Activated naive CD8-positive, alpha-beta T cell treated with anti-CD3 and anti-CD28 coated beads, Interleukin-2, amount 50 U/mL, for 24 hours (primary cell): ENCODE measurements around the gene RAB40B.
A peak's percentile ranks its signal among the peaks of the same experiment; 100 is the strongest.

Source experiments
- ATAC-seq: fragments of 150-1000 bp; cut with Tn5 transposase; one replicate; pipeline ENCODE4 v1.10.0; 2021
- DNase-seq: peaks from one replicate; pipeline ENCODE4 v3.0.0; 2021
- H3K27ac Mint-ChIP-seq: one replicate; pipeline ENCODE4 v1.8.0; 2021; ENCODE audit warnings: mild to moderate bottlenecking, mixed read lengths
- H3K27me3 Mint-ChIP-seq: one replicate; pipeline ENCODE4 v1.8.0; 2021; ENCODE audit warnings: mixed read lengths
- H3K36me3 Mint-ChIP-seq: one replicate; pipeline ENCODE4 v1.8.0; 2021; ENCODE audit warnings: low read depth, mixed read lengths
- H3K4me1 Mint-ChIP-seq: one replicate; pipeline ENCODE4 v1.8.0; 2021; ENCODE audit warnings: mixed read lengths
- H3K4me3 Mint-ChIP-seq: one replicate; pipeline ENCODE4 v1.8.0; 2021; ENCODE audit warnings: mild to moderate bottlenecking, moderate library complexity, mixed read lengths
- H3K9me3 Mint-ChIP-seq: one replicate; pipeline ENCODE4 v1.8.0; 2021; ENCODE audit warnings: mixed read lengths

RAB40B gene

DNA sequence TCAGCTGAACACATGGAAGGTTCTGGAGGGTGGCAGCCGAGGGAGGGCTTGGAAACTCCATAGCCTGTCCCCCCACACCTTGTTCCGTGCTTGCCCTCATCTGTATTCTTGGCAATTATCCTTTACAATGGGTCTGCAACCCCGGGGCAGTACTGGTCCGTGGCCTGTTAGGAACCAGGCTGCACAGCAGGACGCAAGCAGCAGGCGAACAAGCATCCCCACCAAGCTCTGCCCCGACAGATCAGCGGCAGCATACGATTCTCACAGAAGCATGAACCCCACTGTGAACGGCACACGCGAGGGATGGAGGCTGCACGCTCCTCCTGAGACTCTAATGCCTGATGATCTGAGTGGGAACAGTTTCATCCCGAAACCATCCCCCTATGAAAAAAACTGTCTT, 56.5 kb downstream of the RAB40B start:
- Mint-ChIP-seq H3K4me3 (no peak overlapping the region), H3K4me1 (peaks cover 30% of the 10 kb centered on the region), H3K27ac (no peak overlapping the region), H3K36me3 (peaks cover 55% of the 10 kb centered on the region), H3K9me3 (peaks cover 5% of the 10 kb centered on the region), H3K27me3 (no peaks in the 10 kb centered on the region)
- ATAC-seq (no peak), DNase-seq (no peak)

DNA sequence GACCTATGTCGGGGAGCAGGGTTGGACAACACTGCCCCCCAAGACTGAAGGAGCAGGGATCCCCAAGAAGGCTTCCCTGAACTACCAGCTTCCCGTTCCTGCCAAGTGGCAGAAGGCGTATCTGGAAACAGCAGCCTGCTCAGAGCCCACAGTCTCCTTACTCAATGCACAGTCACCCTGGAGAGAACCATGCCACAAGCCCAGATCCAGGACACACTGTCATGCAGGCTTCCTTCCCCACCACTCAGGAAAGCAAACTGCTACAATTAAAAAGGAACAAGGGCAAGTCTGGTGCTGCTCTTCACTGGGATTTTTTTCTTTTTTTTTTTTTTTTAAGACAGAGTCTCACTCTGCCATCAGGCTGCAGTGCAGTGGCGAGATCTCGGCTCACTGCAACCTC, 58.5 kb downstream of the RAB40B start:
- no peaks in the 10 kb centered on the region for H3K27me3 Mint-ChIP-seq
- H3K9me3 Mint-ChIP-seq, result peaks cover 5% of the 10 kb centered on the region
- ATAC-seq (no peak), DNase-seq (no peak)
- peaks cover 12% of the 10 kb centered on the region for H3K4me1 Mint-ChIP-seq
- peaks cover 46% of the 10 kb centered on the region for H3K36me3 Mint-ChIP-seq
- H3K4me3 Mint-ChIP-seq, result no peak overlapping the region
- H3K27ac Mint-ChIP-seq, result no peak overlapping the region

DNA sequence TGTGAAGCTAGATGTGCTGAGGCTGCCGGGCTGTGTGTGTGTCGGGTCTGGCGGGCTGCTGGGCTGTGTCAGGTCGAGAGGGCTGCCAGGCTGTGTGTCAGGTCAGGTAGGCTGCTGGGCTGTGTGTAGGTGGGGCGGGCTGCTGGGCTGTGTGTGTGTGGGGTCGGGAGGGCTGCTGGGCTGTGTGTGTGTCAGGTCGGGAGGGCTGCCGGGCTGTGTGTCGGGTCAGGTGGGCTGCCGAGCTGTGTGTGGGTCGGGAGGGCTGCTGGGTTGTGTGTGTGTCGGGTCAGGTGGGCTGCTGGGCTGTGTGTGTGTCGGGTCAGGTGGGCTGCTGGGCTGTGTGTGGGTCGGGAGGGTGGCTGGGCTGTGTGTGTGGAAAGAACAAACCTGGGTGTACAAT, 58.9 kb downstream of the RAB40B start:
- Mint-ChIP-seq H3K36me3 (peaks cover 49% of the 10 kb centered on the region), H3K9me3 (peaks cover 5% of the 10 kb centered on the region), H3K4me3 (no peak overlapping the region), H3K27me3 (no peaks in the 10 kb centered on the region), H3K4me1 (peaks cover 14% of the 10 kb centered on the region), H3K27ac (no peak overlapping the region)
- ATAC-seq (no peak), DNase-seq (no peak)

DNA sequence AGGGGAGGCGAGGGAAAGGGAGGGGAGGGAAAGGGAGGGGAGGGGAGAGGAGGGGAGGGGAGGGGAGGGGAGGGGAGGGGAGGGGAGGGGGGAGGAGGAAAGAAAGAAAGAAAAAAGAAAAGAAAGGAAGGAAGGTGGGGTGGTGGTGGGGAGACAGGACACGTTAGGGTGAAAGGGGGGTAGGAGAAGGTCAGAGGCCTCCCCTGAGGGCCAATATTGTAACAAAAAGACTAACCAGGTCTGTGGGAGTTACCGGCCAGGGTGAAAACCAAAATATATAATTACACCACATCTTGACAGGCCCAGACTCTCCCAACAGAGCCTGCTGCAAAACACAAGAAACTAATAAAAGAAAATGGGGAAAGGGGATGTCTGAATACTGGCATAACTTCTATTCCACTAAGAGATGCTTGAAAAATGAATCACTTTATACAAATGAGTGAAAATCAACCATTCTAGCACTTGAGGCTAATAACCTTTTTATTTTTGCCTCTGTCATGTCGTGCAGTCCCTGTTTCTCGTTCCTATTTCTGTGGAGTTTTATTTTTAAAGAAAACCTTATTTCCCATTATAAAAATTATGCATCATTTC, 60.2 kb downstream of the RAB40B start:
- Mint-ChIP-seq H3K9me3 (peaks cover 5% of the 10 kb centered on the region), H3K27ac (no peak overlapping the region), H3K4me3 (no peak overlapping the region), H3K27me3 (no peaks in the 10 kb centered on the region), H3K4me1 (peaks cover 22% of the 10 kb centered on the region), H3K36me3 (peaks cover 47% of the 10 kb centered on the region)
- DNase-seq (no peak), ATAC-seq (no peak)

DNA sequence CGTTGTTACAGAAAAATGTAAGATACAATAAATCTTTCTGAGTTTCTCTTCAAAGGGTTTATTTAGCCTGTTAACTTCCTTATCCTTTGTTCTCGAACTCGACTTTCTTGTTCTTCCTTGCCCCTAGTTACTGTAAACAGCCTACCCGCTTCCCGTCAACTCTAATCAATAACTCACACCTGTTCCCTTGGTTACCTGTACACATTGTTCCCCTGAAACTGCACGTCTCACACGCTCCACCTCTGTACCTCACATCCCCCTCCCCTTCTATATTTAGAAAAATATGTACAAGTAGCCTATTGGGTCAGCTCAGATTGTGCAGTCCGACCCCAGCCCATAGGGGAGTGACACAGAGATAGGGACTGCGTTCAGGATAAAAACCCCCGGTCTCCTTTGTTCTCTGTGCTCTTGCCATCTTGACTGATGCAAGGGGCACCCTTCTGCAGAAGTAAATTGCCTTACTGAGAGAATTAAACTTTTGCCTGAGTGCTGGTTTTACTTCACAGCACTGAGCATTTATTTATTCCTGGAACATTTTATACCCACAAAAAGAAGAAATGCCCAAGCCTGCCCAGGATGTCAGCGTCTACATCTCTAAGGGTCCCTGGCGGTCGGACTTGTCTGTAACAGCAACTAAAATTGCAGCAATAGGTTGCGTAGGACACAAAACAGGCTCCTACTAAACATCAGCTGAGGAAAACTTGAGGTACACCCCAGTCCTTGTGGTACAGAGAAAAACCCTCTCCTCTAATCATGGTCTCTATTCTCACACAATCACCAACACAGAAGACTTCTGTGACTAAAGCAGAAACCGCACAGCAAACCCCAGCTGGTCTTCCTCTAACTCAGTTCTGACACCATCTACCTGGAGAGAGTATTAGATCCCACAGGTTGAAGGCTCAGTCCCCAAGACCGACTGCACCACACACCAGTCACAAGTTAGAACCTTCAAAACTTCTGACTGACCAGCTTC, 61.6 kb downstream of the RAB40B start:
- peaks cover 26% of the 10 kb centered on the region for H3K4me1 Mint-ChIP-seq
- H3K36me3 Mint-ChIP-seq, result peaks cover 38% of the 10 kb centered on the region
- peak overlapping the region; percentile 3 for H3K27ac Mint-ChIP-seq
- no peak for ATAC-seq
- no peak for DNase-seq
- peaks cover 5% of the 10 kb centered on the region for H3K9me3 Mint-ChIP-seq
- H3K4me3 Mint-ChIP-seq, result no peak overlapping the region
- no peaks in the 10 kb centered on the region for H3K27me3 Mint-ChIP-seq

DNA sequence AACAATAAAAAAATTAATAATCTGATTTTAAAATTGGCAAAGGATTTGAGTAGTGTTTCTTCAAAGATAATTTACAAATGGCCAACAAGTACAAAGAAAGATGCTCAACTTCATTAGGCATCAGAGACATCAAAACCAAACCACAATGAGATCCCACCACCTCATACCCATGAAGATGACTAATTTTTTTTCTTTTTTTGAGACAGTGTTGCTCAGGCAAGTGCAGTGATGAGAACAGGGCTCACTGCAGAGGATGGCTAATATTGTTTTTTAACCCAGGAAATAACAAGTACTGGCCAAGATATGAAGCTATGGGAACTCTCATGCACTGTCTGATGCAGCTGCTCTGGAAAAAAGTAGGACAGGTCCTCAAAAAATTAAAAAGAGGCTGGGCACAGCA, 65.2 kb downstream of the RAB40B start:
- peaks cover 5% of the 10 kb centered on the region for H3K9me3 Mint-ChIP-seq
- peaks cover 19% of the 10 kb centered on the region for H3K4me1 Mint-ChIP-seq
- no peak for ATAC-seq
- H3K36me3 Mint-ChIP-seq, result peaks cover 34% of the 10 kb centered on the region
- H3K27ac Mint-ChIP-seq, result no peak overlapping the region
- no peak for DNase-seq
- no peaks in the 10 kb centered on the region for H3K27me3 Mint-ChIP-seq
- H3K4me3 Mint-ChIP-seq, result no peak overlapping the region

DNA sequence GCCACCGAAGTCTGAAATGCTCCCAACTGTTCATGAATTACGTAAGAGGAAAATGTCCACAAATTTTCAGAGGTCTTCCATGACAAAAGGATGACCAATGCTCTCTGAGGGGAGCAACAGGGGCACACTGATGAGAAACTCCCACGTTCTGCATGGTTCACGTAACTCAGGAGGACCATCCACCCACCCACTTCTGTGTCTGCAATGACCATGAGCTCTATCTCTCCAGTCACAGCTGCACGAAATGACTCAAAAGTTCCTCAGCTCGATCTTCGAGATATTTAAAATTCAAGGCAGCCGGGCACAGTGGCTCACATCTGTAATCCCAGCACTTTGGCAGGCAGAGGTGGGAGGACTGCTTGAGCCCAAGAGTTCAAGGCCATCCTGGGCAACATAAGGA, 66.0 kb downstream of the RAB40B start:
- no peak overlapping the region for H3K4me3 Mint-ChIP-seq
- no peaks in the 10 kb centered on the region for H3K27me3 Mint-ChIP-seq
- peaks cover 34% of the 10 kb centered on the region for H3K36me3 Mint-ChIP-seq
- H3K9me3 Mint-ChIP-seq, result peaks cover 3% of the 10 kb centered on the region
- no peak for ATAC-seq
- no peak overlapping the region for H3K27ac Mint-ChIP-seq
- DNase-seq, result no peak
- peaks cover 17% of the 10 kb centered on the region for H3K4me1 Mint-ChIP-seq

DNA sequence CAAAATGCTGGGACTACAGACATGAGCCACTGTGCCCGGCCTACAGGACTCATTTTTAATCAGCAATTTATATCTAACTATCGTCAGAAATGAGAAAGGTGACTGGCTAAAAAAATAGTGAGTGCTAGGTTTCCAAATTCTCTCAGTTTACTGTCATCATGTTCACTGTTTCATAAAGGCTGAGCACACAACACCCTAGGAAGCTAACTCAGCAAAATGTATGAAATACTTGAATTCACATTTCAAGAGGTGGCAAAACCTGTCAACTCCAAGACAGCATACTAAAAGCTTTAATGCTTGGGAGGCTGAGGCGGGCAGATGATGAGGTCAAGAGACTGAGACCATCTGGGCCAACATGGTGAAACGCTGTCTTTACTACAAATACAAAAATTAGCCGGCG, 67.0 kb downstream of the RAB40B start:
- H3K4me3 Mint-ChIP-seq, result no peak overlapping the region
- H3K27me3 Mint-ChIP-seq, result no peaks in the 10 kb centered on the region
- ATAC-seq, result no peak
- peaks cover 28% of the 10 kb centered on the region for H3K36me3 Mint-ChIP-seq
- H3K9me3 Mint-ChIP-seq, result no peaks in the 10 kb centered on the region
- peaks cover 14% of the 10 kb centered on the region for H3K4me1 Mint-ChIP-seq
- H3K27ac Mint-ChIP-seq, result no peak overlapping the region
- DNase-seq, result no peak

DNA sequence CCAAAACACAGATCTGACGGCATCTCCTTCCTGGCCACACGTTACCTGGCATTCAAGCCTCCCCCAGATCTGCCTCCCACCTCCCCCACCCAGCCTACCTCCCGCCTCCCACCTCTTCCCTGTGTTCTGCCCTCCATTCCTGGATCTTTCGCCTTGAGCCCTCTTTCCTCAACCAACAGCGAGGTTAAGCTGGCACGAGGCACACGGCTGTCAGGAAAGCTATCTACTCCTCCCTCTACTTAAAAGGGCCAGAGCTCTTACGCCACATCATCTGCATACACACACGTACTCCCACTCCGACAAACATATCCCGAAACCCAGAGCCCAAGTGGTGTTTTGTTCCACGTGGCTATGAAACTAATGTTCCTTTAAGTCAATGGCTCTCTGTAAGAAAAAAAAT, 68.3 kb downstream of the RAB40B start:
- Mint-ChIP-seq H3K27me3 (no peaks in the 10 kb centered on the region), H3K4me3 (no peak overlapping the region), H3K27ac (no peak overlapping the region), H3K9me3 (no peaks in the 10 kb centered on the region), H3K4me1 (peaks cover 14% of the 10 kb centered on the region), H3K36me3 (peaks cover 33% of the 10 kb centered on the region)
- ATAC-seq (no peak), DNase-seq (no peak)

DNA sequence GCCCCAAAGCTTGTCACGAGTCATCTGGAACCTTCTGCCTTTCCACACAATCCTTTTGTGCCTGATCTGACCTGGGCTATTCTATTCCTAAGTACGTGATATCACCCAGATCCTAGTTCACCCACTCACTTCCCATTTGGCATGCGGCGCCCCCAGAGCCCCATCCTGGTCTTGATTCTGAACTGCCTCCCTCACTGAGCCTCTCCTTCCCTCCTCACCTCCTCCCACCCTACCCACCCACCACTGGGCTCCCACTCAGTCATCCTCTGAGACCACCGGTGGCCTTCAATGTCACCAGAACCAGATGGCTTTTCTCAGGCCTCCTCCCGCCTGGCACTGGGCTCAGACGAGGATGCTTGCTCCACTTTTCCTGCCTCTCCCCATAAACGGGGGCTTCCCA, 68.8 kb downstream of the RAB40B start:
- no peak for ATAC-seq
- Mint-ChIP-seq H3K4me1 (peaks cover 13% of the 10 kb centered on the region), H3K27me3 (no peaks in the 10 kb centered on the region), H3K9me3 (no peaks in the 10 kb centered on the region), H3K4me3 (no peak overlapping the region), H3K36me3 (peaks cover 36% of the 10 kb centered on the region), H3K27ac (no peak overlapping the region)
- no peak for DNase-seq

DNA sequence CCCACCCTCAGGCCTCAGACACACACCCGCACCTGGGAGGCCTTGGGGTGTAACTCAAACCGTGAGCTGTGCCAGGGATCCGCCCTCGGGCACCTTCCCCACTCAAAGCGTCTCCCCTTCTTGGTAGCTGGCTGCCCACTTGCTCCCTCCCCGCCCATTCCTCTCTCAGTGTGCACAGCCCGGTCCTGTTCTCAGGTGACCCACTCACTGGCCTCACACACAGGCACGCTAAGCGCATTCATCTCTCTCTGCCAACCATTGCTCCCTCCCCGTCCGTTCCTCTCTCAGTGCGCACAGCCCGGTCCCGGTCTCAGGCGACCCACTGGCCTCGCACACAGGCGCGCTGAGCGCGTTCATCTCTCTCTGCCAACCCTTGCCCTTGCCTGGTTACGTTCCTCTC, 71.1 kb downstream of the RAB40B start:
- Mint-ChIP-seq H3K4me3 (no peak overlapping the region), H3K4me1 (no peaks in the 10 kb centered on the region), H3K27me3 (no peaks in the 10 kb centered on the region), H3K27ac (no peak overlapping the region), H3K36me3 (peaks cover 36% of the 10 kb centered on the region), H3K9me3 (no peaks in the 10 kb centered on the region)
- DNase-seq, result no peak
- no peak for ATAC-seq

DNA sequence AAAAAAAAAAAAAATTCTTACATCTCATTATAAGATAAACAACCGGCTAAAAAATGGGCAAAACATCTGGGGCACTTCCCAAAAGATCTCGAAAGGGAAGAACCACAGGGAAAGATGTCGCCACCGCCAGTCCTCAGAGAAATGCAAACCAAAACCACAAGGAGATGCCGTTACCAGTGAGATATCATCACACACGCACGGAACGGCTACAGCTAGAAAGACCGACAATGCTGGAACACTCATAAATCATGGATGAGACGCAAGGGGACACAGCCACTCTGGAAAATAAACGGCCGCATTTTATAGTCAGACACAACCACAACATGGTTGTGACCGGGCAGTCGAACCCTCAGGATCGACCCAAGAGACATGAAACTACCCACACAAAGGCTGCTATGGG, 74.8 kb downstream of the RAB40B start:
- DNase-seq (no peak), ATAC-seq (no peak)
- no peaks in the 10 kb centered on the region for H3K9me3 Mint-ChIP-seq
- H3K36me3 Mint-ChIP-seq, result peaks cover 38% of the 10 kb centered on the region
- no peak overlapping the region for H3K4me3 Mint-ChIP-seq
- H3K27ac Mint-ChIP-seq, result no peak overlapping the region
- H3K4me1 Mint-ChIP-seq, result no peaks in the 10 kb centered on the region
- no peaks in the 10 kb centered on the region for H3K27me3 Mint-ChIP-seq

DNA sequence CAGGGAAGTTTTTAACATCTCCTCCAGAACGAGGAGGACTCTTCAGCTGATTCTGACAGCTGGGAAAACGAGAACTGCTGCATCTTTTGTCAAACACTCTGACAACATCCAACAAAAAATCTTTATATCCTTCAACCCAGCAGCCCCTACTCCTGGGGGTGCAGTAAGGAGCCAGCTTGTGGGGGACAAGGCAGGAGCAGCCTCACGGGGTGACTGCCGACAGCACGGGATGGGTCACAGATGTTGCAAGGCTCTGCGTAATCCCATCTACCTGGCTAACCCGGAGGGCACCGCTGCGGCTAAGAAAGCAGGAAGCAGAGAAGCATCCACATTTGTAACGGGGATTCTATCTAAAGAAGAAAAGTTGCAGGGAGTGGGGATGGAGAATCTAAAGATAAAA, 78.9 kb downstream of the RAB40B start:
- no peaks in the 10 kb centered on the region for H3K4me1 Mint-ChIP-seq
- H3K4me3 Mint-ChIP-seq, result no peak overlapping the region
- no peak overlapping the region for H3K27ac Mint-ChIP-seq
- H3K36me3 Mint-ChIP-seq, result peaks cover 45% of the 10 kb centered on the region
- no peaks in the 10 kb centered on the region for H3K9me3 Mint-ChIP-seq
- DNase-seq (no peak), ATAC-seq (no peak)
- no peaks in the 10 kb centered on the region for H3K27me3 Mint-ChIP-seq

DNA sequence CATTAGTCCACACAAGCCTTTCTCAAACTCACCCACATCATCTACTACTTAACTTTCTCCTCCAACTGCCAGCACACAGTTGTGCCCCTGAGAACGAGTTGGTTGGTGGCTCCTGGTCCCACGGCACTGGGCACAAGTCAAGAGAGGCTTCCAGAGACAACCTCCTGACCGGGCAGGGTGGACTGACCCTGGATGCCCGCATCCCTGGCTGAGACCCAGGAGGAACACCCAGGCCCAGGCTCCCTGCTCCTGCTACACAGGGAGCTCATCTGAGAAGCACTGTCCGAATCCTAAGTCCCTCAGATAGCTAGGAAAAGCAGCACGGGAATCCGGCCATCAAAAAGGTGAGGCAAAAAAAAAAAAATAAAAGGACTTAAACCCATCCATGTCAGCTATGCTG, 79.3 kb downstream of the RAB40B start:
- H3K4me3 Mint-ChIP-seq, result no peak overlapping the region
- no peaks in the 10 kb centered on the region for H3K27me3 Mint-ChIP-seq
- ATAC-seq, result no peak
- H3K27ac Mint-ChIP-seq, result no peak overlapping the region
- H3K4me1 Mint-ChIP-seq, result no peaks in the 10 kb centered on the region
- DNase-seq, result no peak
- H3K9me3 Mint-ChIP-seq, result no peaks in the 10 kb centered on the region
- H3K36me3 Mint-ChIP-seq, result peaks cover 48% of the 10 kb centered on the region

DNA sequence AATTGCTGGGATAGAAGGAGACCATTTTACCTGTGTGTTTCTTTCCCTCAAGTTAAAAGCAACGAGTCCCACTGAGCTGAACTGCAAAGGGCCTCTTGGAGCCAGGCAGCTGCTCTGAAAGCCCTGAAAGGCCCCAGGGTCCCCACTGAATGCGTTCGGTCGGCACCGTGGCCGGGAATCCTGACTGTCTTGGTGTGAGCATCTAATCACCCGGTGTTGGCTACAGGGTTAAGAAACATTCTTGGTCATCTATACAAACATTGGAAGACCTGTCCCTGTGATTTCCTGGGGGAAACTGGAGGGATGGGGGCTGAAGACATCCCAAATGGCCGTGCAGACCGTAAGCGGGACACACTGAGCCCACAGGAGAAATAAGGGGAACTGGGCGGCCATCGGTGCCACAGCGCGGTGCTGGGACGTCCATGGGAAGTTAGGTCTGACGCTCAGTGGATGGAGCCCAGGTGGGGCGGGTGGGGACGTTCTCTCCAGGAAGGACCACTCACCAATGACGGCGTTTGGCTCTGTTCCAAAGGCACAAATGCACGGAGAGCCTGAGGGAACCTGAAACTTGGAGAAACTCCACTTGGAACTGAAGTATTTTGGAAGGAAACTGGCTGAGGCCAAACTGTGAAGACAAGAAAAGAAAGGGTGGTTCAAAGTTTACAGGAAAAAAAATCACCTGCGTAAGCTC, 82.3 kb downstream of the RAB40B start:
- H3K36me3 Mint-ChIP-seq, result peaks cover 50% of the 10 kb centered on the region
- H3K27me3 Mint-ChIP-seq, result no peaks in the 10 kb centered on the region
- ATAC-seq, result no peak
- H3K4me1 Mint-ChIP-seq, result no peaks in the 10 kb centered on the region
- H3K27ac Mint-ChIP-seq, result no peak overlapping the region
- no peak for DNase-seq
- H3K4me3 Mint-ChIP-seq, result no peak overlapping the region
- no peaks in the 10 kb centered on the region for H3K9me3 Mint-ChIP-seq
